ENCODE results near the gene DOCK7. TPM values are rescaled to one million over a fixed set of nuclear protein-coding genes. Genes with fewer than 3 reads are reported as not detected.

DOCK7 gene
- total RNA-seq, 1 experiment from 2014 or later = 70.1 TPM

GRCh38 chr1:62593825-62594394, 94.3 kb downstream of the DOCK7 start:
- ATAC-seq = peak; percentile 42
- no peak overlapping the region for H3K4me3 ChIP-seq (ENCODE audit: low read length)

GRCh38 chr1:62590970-62591368, 97.2 kb downstream of the DOCK7 start:
- no peak overlapping the region for H3K9ac ChIP-seq (ENCODE audit: low read length)
- H3K9me3 ChIP-seq (ENCODE audit: low read length) = no peaks in the 10 kb centered on the region
- BruUV-seq (replicated peaks) = no TSS peak
- H3K27me3 ChIP-seq (ENCODE audit: low read length) = no peaks in the 10 kb centered on the region
- ChIA-PET POLR2A (ENCODE audit: unreplicated experiment) (no interaction called here), CTCF (no interaction called here)
- no peaks in the 10 kb centered on the region for H3K4me1 ChIP-seq (ENCODE audit: insufficient read depth, low read length)
- H2AFZ ChIP-seq (ENCODE audit: low read length) = no peak overlapping the region
- H3K79me2 ChIP-seq (ENCODE audit: low read length) = no peaks in the 10 kb centered on the region
- ATAC-seq (no peak), DNase-seq (no peak)
- H3K9me2 ChIP-seq (replicated peaks; ENCODE audit: low read length) = no peaks in the 10 kb centered on the region
- no peak overlapping the region for H3K27ac ChIP-seq (ENCODE audit: low read length)
- no peak overlapping the region for H3K4me2 ChIP-seq (ENCODE audit: low read length)
- intact Hi-C loops (cut with micrococcal nuclease) = no loop called here
- H4K20me1 ChIP-seq (ENCODE audit: low read length) = no peaks in the 10 kb centered on the region
- H3K4me3 ChIP-seq (ENCODE audit: low read length) = no peak overlapping the region
- TF ChIP-seq EZH2phosphoT487 (IDR thresholded peaks at IDR 0.05; ENCODE audit: borderline replicate concordance, low read length) (no peak), CTCF (conservative IDR thresholded peaks at IDR 0.05; ENCODE audit: low read depth, low read length) (no peak), EZH2 (IDR thresholded peaks at IDR 0.05; ENCODE audit: low read length, unreplicated experiment) (no peak)
- no peaks in the 10 kb centered on the region for H3F3A ChIP-seq (ENCODE audit: low read length, unreplicated experiment)
- no peaks in the 10 kb centered on the region for H3K36me3 ChIP-seq (ENCODE audit: low read depth, low read length)

More at GRCh38 chr1:62593825-62594394, 94.3 kb downstream of the DOCK7 start:
- Histone ChIP-seq H3K79me2 (ENCODE audit: low read length) (no peaks in the 10 kb centered on the region), H3K4me2 (ENCODE audit: low read length) (no peak overlapping the region), H3K9ac (ENCODE audit: low read length) (no peak overlapping the region), H2AFZ (ENCODE audit: low read length) (no peak overlapping the region), H3K9me3 (ENCODE audit: low read length) (no peaks in the 10 kb centered on the region), H3F3A (ENCODE audit: low read length, unreplicated experiment) (no peaks in the 10 kb centered on the region), H3K27ac (ENCODE audit: low read length) (no peak overlapping the region), H3K4me1 (ENCODE audit: insufficient read depth, low read length) (no peaks in the 10 kb centered on the region), H3K36me3 (ENCODE audit: low read depth, low read length) (no peaks in the 10 kb centered on the region), H3K27me3 (ENCODE audit: low read length) (no peaks in the 10 kb centered on the region), H4K20me1 (ENCODE audit: low read length) (no peaks in the 10 kb centered on the region), H3K9me2 (replicated peaks; ENCODE audit: low read length) (no peaks in the 10 kb centered on the region)
- no peak for TF ChIP-seq EZH2 (IDR thresholded peaks at IDR 0.05; ENCODE audit: low read length, unreplicated experiment)
- TF ChIP-seq EZH2phosphoT487 (IDR thresholded peaks at IDR 0.05; ENCODE audit: borderline replicate concordance, low read length) = no peak
- TF ChIP-seq CTCF (conservative IDR thresholded peaks at IDR 0.05; ENCODE audit: low read depth, low read length) = no peak
- ChIA-PET CTCF (no interaction called here), POLR2A (ENCODE audit: unreplicated experiment) (no interaction called here)
- BruUV-seq (replicated peaks) = no TSS peak
- intact Hi-C loops (cut with micrococcal nuclease) = no loop called here
- DNase-seq = no peak

- no TSS peak for BruUV-seq (replicated peaks)
- H3K9me3 ChIP-seq (ENCODE audit: low read length) = no peaks in the 10 kb centered on the region
- no peak for DNase-seq
- no peak for TF ChIP-seq CTCF (conservative IDR thresholded peaks at IDR 0.05; ENCODE audit: low read depth, low read length)
- TF ChIP-seq EZH2 (IDR thresholded peaks at IDR 0.05; ENCODE audit: low read length, unreplicated experiment) = no peak
- no peak for TF ChIP-seq EZH2phosphoT487 (IDR thresholded peaks at IDR 0.05; ENCODE audit: borderline replicate concordance, low read length)
- no peak overlapping the region for H3K4me3 ChIP-seq (ENCODE audit: low read length)
- H2AFZ ChIP-seq (ENCODE audit: low read length) = no peak overlapping the region
- intact Hi-C loops (cut with micrococcal nuclease) = no loop called here
- ChIA-PET CTCF (no interaction called here), POLR2A (ENCODE audit: unreplicated experiment) (no interaction called here)
- no peaks in the 10 kb centered on the region for H3K36me3 ChIP-seq (ENCODE audit: low read depth, low read length)
- H3F3A ChIP-seq (ENCODE audit: low read length, unreplicated experiment) = no peaks in the 10 kb centered on the region
- no peaks in the 10 kb centered on the region for H3K79me2 ChIP-seq (ENCODE audit: low read length)
- no peaks in the 10 kb centered on the region for H3K27me3 ChIP-seq (ENCODE audit: low read length)
- ATAC-seq = no peak
- H3K4me1 ChIP-seq (ENCODE audit: insufficient read depth, low read length) = no peaks in the 10 kb centered on the region
- no peak overlapping the region for H3K4me2 ChIP-seq (ENCODE audit: low read length)
- H3K27ac ChIP-seq (ENCODE audit: low read length) = no peak overlapping the region
- H3K9ac ChIP-seq (ENCODE audit: low read length) = no peak overlapping the region
- no peaks in the 10 kb centered on the region for H4K20me1 ChIP-seq (ENCODE audit: low read length)
- no peaks in the 10 kb centered on the region for H3K9me2 ChIP-seq (replicated peaks; ENCODE audit: low read length)
Observed at GRCh38 chr1:62590255-62590969, 97.8 kb downstream of the DOCK7 start.
